HEK293 (cell line): ENCODE data around the gene AP1AR.

ENCODE experiments used
- CTCF ChIP-seq: fragments of 450-650 bp; formaldehyde crosslinking; IDR thresholded peaks from 2 replicates; pipeline ENCODE4 v1.5.1; 2016; ENCODE audit warnings: missing biosample characterization, missing genetic modification characterization
- MEIS1 ChIP-seq: sonication (generic); formaldehyde crosslinking; IDR thresholded peaks from 2 replicates; pipeline ENCODE4 v1.8.1; 2022; ENCODE audit warnings: missing genetic modification reagents, mild to moderate bottlenecking, borderline replicate concordance
- RBAK ChIP-seq: fragments of 450-650 bp; formaldehyde crosslinking; IDR thresholded peaks from 2 replicates; pipeline ENCODE4 v1.5.1; 2016; ENCODE audit warnings: missing biosample characterization, missing genetic modification characterization
- YY2 ChIP-seq: fragments of 450-650 bp; formaldehyde crosslinking; IDR thresholded peaks from 2 replicates; pipeline ENCODE4 v1.5.1; 2016; ENCODE audit warnings: missing biosample characterization, missing genetic modification characterization
- ZFHX2 ChIP-seq: fragments of 450-650 bp; formaldehyde crosslinking; conservative IDR thresholded peaks from 2 replicates; pipeline ENCODE4 v1.5.1; 2016; ENCODE audit warnings: missing biosample characterization, missing genetic modification characterization
- ZNF510 ChIP-seq: fragments of 450-650 bp; formaldehyde crosslinking; IDR thresholded peaks from 2 replicates; pipeline ENCODE4 v1.5.1; 2018; ENCODE audit warnings: mild to moderate bottlenecking, missing genetic modification characterization, missing biosample characterization; ENCODE audit not compliant: insufficient replicate concordance
- TF ChIP-seq, protein P1 (sequence below): fragments of 450-650 bp; formaldehyde crosslinking; IDR thresholded peaks from 2 replicates; pipeline ENCODE4 v1.5.1; 2016; ENCODE audit warnings: missing biosample characterization, missing genetic modification characterization
- TF ChIP-seq, protein P2 (sequence below): fragments of 450-650 bp; formaldehyde crosslinking; IDR thresholded peaks from 2 replicates; pipeline ENCODE4 v1.5.1; 2016; ENCODE audit warnings: missing biosample characterization, missing genetic modification characterization

GRCh38 chr4:112312610-112313239 is 81.1 kb downstream of the AP1AR start:
- TF ChIP-seq ZNF510 (tag by site-specific recombination) (no peak), MEIS1 (CRISPR knock-in tag) (no peak), RBAK (tag by site-specific recombination) (no peak), ZFHX2 (no peak), CTCF (tag by site-specific recombination) (no peak), YY2 (tag by site-specific recombination) (no peak)
- TF ChIP-seq, protein P1, sequence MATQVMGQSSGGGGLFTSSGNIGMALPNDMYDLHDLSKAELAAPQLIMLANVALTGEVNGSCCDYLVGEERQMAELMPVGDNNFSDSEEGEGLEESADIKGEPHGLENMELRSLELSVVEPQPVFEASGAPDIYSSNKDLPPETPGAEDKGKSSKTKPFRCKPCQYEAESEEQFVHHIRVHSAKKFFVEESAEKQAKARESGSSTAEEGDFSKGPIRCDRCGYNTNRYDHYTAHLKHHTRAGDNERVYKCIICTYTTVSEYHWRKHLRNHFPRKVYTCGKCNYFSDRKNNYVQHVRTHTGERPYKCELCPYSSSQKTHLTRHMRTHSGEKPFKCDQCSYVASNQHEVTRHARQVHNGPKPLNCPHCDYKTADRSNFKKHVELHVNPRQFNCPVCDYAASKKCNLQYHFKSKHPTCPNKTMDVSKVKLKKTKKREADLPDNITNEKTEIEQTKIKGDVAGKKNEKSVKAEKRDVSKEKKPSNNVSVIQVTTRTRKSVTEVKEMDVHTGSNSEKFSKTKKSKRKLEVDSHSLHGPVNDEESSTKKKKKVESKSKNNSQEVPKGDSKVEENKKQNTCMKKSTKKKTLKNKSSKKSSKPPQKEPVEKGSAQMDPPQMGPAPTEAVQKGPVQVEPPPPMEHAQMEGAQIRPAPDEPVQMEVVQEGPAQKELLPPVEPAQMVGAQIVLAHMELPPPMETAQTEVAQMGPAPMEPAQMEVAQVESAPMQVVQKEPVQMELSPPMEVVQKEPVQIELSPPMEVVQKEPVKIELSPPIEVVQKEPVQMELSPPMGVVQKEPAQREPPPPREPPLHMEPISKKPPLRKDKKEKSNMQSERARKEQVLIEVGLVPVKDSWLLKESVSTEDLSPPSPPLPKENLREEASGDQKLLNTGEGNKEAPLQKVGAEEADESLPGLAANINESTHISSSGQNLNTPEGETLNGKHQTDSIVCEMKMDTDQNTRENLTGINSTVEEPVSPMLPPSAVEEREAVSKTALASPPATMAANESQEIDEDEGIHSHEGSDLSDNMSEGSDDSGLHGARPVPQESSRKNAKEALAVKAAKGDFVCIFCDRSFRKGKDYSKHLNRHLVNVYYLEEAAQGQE (tag by site-specific recombination): no peak
- TF ChIP-seq, protein P2, sequence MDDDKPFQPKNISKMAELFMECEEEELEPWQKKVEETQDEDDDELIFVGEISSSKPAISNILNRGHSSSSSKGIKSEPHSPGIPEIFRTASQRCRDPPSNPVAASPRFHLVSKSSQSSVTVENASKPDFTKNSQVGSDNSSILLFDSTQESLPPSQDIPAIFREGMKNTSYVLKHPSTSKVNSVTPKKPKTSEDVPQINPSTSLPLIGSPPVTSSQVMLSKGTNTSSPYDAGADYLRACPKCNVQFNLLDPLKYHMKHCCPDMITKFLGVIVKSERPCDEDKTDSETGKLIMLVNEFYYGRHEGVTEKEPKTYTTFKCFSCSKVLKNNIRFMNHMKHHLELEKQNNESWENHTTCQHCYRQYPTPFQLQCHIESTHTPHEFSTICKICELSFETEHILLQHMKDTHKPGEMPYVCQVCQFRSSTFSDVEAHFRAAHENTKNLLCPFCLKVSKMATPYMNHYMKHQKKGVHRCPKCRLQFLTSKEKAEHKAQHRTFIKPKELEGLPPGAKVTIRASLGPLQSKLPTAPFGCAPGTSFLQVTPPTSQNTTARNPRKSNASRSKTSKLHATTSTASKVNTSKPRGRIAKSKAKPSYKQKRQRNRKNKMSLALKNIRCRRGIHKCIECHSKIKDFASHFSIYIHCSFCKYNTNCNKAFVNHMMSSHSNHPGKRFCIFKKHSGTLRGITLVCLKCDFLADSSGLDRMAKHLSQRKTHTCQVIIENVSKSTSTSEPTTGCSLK (tag by site-specific recombination): no peak
